ENCODE results near the gene GPR183. TPM values are rescaled to one million over a fixed set of nuclear protein-coding genes. Genes with fewer than 3 reads are reported as not detected.

Gene GPR183
- polyA plus RNA-seq, 3 donors = 1.4 to 10.3 (median 9.8) TPM

DNA sequence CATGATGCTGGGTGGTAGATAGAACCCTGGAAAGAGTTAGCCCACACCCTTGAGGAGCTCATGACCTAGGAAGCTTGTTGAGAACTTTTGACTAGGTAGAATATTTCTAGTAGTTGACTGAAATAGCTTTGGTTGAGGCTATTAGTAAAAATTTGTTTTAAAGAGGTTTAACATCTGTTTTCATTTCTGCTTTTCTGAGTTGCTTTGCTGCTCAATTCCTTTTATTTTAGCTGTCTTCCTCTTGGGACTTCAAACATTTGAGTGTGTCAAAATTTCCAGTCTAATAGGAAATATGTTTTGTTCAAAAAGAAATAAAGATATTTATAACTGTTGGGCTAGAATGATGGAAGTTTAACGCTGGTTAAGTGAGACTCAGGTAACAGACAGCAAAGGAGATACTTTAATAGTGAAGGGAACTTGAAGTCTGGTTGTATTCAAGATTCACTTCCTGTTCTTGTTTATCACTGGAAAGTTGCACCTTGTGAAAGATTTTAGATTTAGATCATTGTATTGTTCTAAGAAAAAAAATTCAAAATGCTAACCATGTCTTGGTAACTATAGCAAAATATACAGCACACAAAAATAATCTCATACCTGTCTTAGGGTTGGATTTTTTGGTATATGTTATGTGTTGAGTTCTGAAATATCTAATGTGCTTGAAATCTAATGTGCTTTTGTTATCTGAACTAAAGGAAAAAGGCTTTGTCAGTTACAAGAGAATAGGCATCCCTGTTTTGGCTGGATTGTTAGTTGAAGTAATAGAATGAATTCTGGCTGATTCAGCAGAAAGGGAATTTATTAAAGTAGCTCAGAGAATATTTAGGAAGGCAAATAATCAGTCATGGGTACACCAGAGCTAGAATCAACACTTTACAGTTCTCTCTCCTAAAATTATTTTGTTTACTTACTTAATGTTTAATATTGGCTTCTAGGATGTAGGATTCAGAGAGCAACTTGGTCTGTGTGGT lies 24.7 kb downstream of the GPR183 start:
- H3K27ac ChIP-seq (ENCODE audit: low read depth, low read length) = no peak overlapping the region
- WGBS, 3 donors = 28 to 74% (median 30%) methylated on average over 1 of the region's 1 CpG

GRCh38 chr13:99281811-99282263 lies 25.4 kb downstream of the GPR183 start:
- no peak overlapping the region for H3K27ac ChIP-seq (ENCODE audit: low read depth, low read length)
- 47 to 86% (median 52%) methylated on average over 5 of the region's 5 CpGs for WGBS, 3 donors

DNA sequence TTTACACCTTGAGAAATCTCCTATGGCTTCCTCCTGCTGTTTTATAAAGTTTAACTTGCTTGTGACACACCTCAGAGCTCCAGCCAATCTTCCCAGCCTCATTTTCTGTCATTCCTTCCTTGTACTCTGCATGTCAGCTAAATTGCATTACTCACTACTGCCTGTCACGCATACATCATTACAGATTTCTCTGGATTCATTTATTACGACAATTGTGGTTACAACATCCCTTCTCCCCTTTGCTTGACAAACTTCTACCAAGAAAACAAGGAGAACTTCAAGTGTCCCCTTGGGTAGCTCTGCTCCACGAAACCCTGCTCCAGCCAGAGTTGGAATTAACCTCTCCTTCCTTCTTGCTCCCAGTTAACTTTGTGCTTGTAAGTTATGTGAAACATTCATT lies 27.0 kb downstream of the GPR183 start:
- 50 to 87% (median 63%) methylated on average over 3 of the region's 3 CpGs for WGBS, 3 donors
- no peak overlapping the region for H3K27ac ChIP-seq (ENCODE audit: low read depth, low read length)

- no peak overlapping the region for H3K27ac ChIP-seq (ENCODE audit: low read depth, low read length)
- 91 to 94% (median 91%) methylated on average over 2 of the region's 2 CpGs for WGBS, 3 donors
Observed at GRCh38 chr13:99279637-99280036, 27.6 kb downstream of the GPR183 start.

GRCh38 chr13:99278843-99279242 lies 28.4 kb downstream of the GPR183 start:
- WGBS, 3 donors = 84 to 86% (median 85%) methylated on average over 3 of the region's 3 CpGs
- H3K27ac ChIP-seq (ENCODE audit: low read depth, low read length) = no peak overlapping the region

DNA sequence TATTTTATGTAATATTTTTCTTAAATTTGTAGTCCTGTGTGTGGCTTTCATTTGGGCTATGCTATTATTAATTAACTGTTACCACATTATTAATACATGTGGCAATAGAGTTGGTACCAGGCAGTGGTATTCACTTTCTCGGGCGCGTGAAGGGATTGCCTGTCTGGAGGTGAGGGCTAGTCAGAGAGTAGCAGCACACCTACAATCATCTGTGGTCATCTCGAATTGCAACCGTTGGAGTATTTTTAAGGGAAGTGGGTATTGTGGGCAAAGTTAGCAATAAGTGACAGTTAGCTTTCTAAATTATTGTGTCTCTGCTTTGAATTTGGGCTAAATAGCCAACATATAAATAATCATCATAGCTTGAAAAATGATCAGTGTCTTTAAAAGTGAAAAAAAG lies 29.0 kb downstream of the GPR183 start:
- H3K27ac ChIP-seq (ENCODE audit: low read depth, low read length) = no peak overlapping the region
- WGBS, 3 donors = 61 to 93% (median 75%) methylated on average over 5 of the region's 5 CpGs

DNA sequence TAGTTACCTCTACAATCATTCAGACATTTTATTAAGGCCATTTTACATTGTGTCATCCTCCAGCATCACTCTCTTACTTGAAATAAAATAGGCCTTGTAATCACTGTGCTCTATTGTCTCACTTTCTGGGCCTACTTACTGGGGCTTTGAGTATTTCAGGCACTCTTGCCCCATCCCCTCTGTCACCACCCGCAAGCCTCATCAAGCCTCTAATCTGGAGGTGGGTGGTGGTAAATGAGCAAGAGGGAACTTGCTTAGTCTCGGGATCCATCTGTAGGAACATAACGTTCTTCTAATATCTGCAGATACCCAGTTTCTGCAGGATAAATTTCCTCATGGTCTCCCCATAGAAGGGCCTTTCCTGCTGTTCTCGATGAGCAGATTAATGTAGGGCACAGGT lies 29.6 kb downstream of the GPR183 start:
- no peak overlapping the region for H3K27ac ChIP-seq (ENCODE audit: low read depth, low read length)
- WGBS, 3 donors = 57 to 93% (median 64%) methylated on average over 4 of the region's 4 CpGs

DNA sequence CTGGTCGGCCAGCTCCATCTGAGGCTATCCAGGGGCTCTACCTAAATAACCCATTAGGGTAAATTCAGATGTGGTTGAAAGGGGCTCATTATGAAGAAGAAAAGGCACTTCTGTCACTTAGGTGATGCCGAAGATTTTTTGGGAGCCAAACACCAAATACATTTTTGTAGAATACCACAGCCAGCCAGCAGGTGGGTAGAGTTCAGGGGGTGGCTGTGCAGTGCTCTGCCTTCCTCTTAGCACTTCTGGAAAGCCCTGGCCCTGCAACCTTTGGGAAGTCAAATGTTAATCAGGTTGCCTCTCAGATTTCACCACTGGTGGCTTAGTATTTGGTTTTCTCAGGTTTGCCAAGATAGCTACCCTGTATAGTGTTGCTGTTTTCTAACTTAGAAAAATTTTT lies 30.5 kb downstream of the GPR183 start:
- 79 to 90% (median 84%) methylated on average over 2 of the region's 2 CpGs for WGBS, 3 donors
- no peak overlapping the region for H3K27ac ChIP-seq (ENCODE audit: low read depth, low read length)

GRCh38 chr13:99275093-99275469 lies 32.1 kb downstream of the GPR183 start:
- H3K27ac ChIP-seq (ENCODE audit: low read depth, low read length) = no peak overlapping the region
- 26 to 41% (median 38%) methylated on average over 1 of the region's 1 CpG for WGBS, 3 donors

GRCh38 chr13:99273128-99273527 lies 34.1 kb downstream of the GPR183 start:
- WGBS, 3 donors = 94 to 100% (median 96%) methylated on average over 2 of the region's 2 CpGs
- no peak overlapping the region for H3K27ac ChIP-seq (ENCODE audit: low read depth, low read length)

DNA sequence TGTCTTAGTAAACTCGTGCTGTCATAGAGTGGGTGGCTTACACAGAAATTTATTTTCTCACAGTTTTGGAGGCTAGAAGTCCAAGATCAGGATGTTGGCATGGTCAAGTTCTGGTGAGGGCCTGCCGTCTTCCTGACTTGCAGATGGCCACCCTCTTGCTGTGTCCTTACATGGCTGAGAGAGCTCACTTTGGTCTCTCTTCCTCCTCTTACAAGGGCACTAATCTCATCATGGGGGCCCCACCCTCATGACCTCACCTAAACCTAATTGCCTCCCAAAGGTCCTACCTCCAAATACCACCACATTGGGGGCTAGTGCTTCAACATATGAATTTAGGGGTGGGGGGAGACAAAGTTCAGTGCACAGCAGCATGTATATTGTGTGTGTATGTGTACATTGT lies 34.7 kb downstream of the GPR183 start:
- H3K27ac ChIP-seq (ENCODE audit: low read depth, low read length) = no peak overlapping the region
- 94 to 98% (median 97%) methylated on average over 2 of the region's 2 CpGs for WGBS, 3 donors

- H3K27ac ChIP-seq (ENCODE audit: low read depth, low read length) = no peak overlapping the region
- WGBS, 3 donors = 74 to 82% (median 78%) methylated on average over 3 of the region's 3 CpGs
Observed at GRCh38 chr13:99271249-99271648, 36.0 kb downstream of the GPR183 start.

- WGBS, 3 donors = 62 to 81% (median 71%) methylated on average over 2 of the region's 2 CpGs
- H3K27ac ChIP-seq (ENCODE audit: low read depth, low read length) = no peak overlapping the region
Observed at GRCh38 chr13:99270518-99270917, 36.7 kb downstream of the GPR183 start.

DNA sequence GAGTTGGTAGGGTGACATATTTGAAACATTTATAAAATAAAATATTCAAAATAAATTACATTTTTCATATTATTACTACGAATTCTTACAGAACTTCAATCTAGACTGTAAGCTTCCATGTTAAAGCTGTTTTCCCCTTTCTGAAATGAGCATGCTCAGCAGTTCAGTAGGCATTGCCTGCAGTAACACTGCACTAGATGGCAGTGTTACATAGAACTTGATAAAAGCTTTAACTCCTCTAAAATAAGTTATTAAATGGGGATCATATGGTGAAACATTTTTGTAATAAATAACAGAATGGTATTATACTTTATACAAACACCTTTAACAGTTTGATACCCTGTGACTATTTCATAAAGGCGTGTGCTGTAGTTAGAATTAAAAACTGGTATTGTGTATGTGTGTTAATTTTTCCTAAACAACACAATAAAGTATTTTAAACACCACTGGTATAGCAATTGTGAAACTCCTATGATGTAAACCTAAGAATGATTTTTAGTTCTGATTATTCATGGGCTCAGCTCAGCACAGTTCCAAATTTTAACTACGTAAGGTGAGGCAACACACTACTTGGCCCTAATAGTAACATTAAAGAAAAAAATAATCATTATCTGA lies 37.5 kb downstream of the GPR183 start:
- WGBS, 3 donors = 49 to 69% (median 56%) methylated on average over 3 of the region's 3 CpGs
- no peak overlapping the region for H3K27ac ChIP-seq (ENCODE audit: low read depth, low read length)

GRCh38 chr13:99268822-99269221 lies 38.4 kb downstream of the GPR183 start:
- no peak overlapping the region for H3K27ac ChIP-seq (ENCODE audit: low read depth, low read length)
- WGBS, 3 donors = 65 to 91% (median 79%) methylated on average over 3 of the region's 3 CpGs

- H3K27ac ChIP-seq (ENCODE audit: low read depth, low read length) = no peak overlapping the region
Observed at GRCh38 chr13:99267927-99268326, 39.3 kb downstream of the GPR183 start.

GRCh38 chr13:99266827-99267226 lies 40.4 kb downstream of the GPR183 start:
- H3K27ac ChIP-seq (ENCODE audit: low read depth, low read length) = no peak overlapping the region
- WGBS, 3 donors = 83 to 93% (median 85%) methylated on average over 6 of the region's 6 CpGs

More at GRCh38 chr13:99267927-99268326, 39.3 kb downstream of the GPR183 start:
- WGBS, 3 donors = 78 to 90% (median 87%) methylated on average over 4 of the region's 4 CpGs

- 19 to 33% (median 31%) methylated on average over 3 of the region's 3 CpGs for WGBS, 3 donors
- no peak overlapping the region for H3K27ac ChIP-seq (ENCODE audit: low read depth, low read length)
Observed at GRCh38 chr13:99265821-99266426, 41.3 kb downstream of the GPR183 start.

DNA sequence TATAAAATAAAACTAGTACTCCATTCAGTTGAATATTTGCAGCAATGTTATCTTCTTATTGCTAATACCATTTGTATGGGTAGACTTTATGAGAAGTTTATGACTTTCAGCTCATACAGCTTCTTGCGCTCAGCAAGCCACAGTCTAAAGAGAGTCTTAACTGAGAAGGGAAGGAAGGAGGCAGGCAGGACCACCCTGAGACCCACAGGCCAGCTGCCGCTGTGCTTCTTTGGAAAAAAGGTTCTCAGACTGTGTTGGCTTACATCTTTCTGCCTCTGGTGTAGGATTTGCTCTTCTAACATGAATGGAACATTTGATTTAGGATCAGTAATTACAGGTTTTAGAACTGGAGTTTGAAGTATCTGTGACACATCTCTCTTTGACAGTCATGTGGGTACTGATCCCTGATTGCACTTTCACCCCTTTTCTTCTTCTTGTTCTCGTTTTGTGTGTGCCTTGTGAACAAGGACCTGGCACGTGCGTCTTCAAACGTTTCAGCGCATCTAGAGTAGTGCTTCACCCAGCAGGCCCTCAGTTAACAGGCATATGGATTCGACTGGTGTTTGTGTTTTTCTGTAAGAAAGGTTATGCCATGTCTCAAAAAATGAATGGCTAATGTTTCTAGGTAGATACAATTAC lies 41.9 kb downstream of the GPR183 start:
- no peak overlapping the region for H3K27ac ChIP-seq (ENCODE audit: low read depth, low read length)
- WGBS, 3 donors = 81 to 83% (median 82%) methylated on average over 8 of the region's 8 CpGs

Measured in adipose tissue (tissue), 3 donors.